DMS153 treated with DMSO at 0.1 percent for 48 hours (cell line): Measurements from ENCODE around the gene FAM53A.

Experiments used
- DNase-seq: peaks from one replicate; lab custom pipeline; 2025; ENCODE audit not compliant: unreplicated experiment; lab: John Stamatoyannopoulos, UW

Gene FAM53A

GRCh38 chr4:1661695-1662094 lies 22.4 kb downstream of the FAM53A start:
- DNase-seq, result no peak

- DNase-seq, result no peak
These were observed 23.0 kb downstream of the FAM53A start for GRCh38 chr4:1660948-1661677.

GRCh38 chr4:1659104-1660043 lies 24.7 kb downstream of the FAM53A start:
- no peak for DNase-seq

- no peak for DNase-seq
These were observed 25.5 kb downstream of the FAM53A start for GRCh38 chr4:1658581-1658980.

- DNase-seq, result no peak
These were observed 26.0 kb downstream of the FAM53A start for GRCh38 chr4:1658146-1658545.

GRCh38 chr4:1656986-1657385 lies 27.1 kb downstream of the FAM53A start:
- DNase-seq, result no peak

- no peak for DNase-seq
These were observed 28.0 kb downstream of the FAM53A start for GRCh38 chr4:1656132-1656531.

GRCh38 chr4:1655676-1656075 lies 28.4 kb downstream of the FAM53A start:
- no peak for DNase-seq

- DNase-seq, result no peak
These were observed 29.0 kb downstream of the FAM53A start for GRCh38 chr4:1655081-1655480.

- no peak for DNase-seq
These were observed 29.7 kb downstream of the FAM53A start for GRCh38 chr4:1654216-1654955.

- DNase-seq, result no peak
These were observed 30.3 kb downstream of the FAM53A start for GRCh38 chr4:1653776-1654175.

GRCh38 chr4:1652088-1652487 lies 32.0 kb downstream of the FAM53A start:
- DNase-seq, result no peak

- DNase-seq, result no peak
These were observed 32.5 kb downstream of the FAM53A start for GRCh38 chr4:1651609-1652008.

GRCh38 chr4:1648962-1649361 lies 35.2 kb downstream of the FAM53A start:
- DNase-seq, result no peak

GRCh38 chr4:1647432-1647831 lies 36.7 kb downstream of the FAM53A start:
- DNase-seq, result no peak

- no peak for DNase-seq
These were observed 37.4 kb downstream of the FAM53A start for GRCh38 chr4:1646690-1647089.

GRCh38 chr4:1644891-1645657 lies 39.0 kb downstream of the FAM53A start:
- DNase-seq, result no peak

- no peak for DNase-seq
These were observed 40.0 kb downstream of the FAM53A start for GRCh38 chr4:1643971-1644735.

GRCh38 chr4:1642196-1642951 lies 41.7 kb downstream of the FAM53A start:
- no peak for DNase-seq
